Testis (tissue), 2 donors: Measurements from ENCODE around the gene CDK11A.

Experiments
- CTCF ChIP-seq, 3 experiments: fragments of 450-650 bp in 2 of 3; fragments of 200-600 bp in 1 of 3; sonication (generic) in 1 of 3; IDR thresholded peaks; one replicate each; pipeline ENCODE4 v1.5.1; 2016 to 2019; ENCODE audit warnings: antibody characterized with exemption in 3 of 3, mild to moderate bottlenecking in 2 of 3, moderate library complexity in 1 of 3
- POLR2A ChIP-seq: fragments of 450-650 bp; IDR thresholded peaks from one replicate; pipeline ENCODE4 v1.6.1; 2017; ENCODE audit warnings: antibody characterized with exemption, mild to moderate bottlenecking, moderate library complexity

DNA sequence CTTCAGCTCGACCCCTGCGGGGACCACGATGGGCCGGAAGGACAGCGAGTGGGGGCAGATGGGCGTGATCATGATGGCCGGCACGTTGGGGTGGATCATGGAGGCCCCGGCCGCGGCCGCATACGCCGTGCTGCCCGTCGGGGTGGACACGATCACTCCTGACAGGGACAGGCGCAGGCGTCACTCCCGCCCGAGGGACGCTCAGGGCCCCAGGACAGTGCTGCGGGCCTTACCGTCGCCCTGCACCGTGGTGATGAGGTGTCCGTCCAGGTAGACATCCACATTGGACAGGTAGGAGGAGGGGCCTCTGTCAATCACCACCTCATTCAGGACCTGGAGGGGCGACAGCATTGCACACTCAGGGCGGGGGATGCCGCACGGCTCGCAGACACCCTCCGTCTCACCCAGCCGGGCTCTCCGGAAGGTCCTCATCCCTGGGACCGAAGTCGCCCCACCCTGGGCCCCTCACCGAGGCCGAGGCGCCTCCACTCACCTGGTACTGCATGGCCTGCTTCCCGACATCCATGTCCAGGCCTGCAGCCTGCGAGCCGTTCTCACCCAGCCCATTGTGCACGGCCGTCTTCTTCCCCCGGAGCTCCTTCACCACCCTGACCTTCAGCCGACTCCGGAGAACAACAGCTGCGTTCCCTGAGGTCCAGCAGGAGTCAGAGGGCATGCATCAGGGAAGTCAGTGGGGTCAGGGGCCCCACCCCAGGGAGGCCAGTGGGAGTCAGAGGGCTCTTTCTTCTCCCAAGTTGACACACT, 30.1 kb upstream of the CDK11A start:
- TF ChIP-seq POLR2A (no peak), CTCF (IDR thresholded peaks at IDR 0.05) (no peak)
